Measurements from ENCODE around the gene MUS81.

Gene MUS81

GRCh38 chr11:65900899-65901180, 40.6 kb downstream of the MUS81 start:
- no peaks in the 10 kb centered on the region for H3K27me3 ChIP-seq (ENCODE audit: insufficient read depth, poor library complexity, severe bottlenecking)
- no peak overlapping the region for H3K4me3 ChIP-seq (replicated peaks; ENCODE audit: insufficient read depth, low read length)
- no peak overlapping the region for H3K27ac ChIP-seq (replicated peaks)
- no peak for DNase-seq (ENCODE audit: low read depth in 1 of 2, low spot score in 1 of 2)
- no peak for TF ChIP-seq GABPA (IDR thresholded peaks at IDR 0.05; ENCODE audit: low read depth)
- TF ChIP-seq POLR2AphosphoS5 (IDR thresholded peaks at IDR 0.05; ENCODE audit: low read depth): no peak
- TF ChIP-seq, protein P1, sequence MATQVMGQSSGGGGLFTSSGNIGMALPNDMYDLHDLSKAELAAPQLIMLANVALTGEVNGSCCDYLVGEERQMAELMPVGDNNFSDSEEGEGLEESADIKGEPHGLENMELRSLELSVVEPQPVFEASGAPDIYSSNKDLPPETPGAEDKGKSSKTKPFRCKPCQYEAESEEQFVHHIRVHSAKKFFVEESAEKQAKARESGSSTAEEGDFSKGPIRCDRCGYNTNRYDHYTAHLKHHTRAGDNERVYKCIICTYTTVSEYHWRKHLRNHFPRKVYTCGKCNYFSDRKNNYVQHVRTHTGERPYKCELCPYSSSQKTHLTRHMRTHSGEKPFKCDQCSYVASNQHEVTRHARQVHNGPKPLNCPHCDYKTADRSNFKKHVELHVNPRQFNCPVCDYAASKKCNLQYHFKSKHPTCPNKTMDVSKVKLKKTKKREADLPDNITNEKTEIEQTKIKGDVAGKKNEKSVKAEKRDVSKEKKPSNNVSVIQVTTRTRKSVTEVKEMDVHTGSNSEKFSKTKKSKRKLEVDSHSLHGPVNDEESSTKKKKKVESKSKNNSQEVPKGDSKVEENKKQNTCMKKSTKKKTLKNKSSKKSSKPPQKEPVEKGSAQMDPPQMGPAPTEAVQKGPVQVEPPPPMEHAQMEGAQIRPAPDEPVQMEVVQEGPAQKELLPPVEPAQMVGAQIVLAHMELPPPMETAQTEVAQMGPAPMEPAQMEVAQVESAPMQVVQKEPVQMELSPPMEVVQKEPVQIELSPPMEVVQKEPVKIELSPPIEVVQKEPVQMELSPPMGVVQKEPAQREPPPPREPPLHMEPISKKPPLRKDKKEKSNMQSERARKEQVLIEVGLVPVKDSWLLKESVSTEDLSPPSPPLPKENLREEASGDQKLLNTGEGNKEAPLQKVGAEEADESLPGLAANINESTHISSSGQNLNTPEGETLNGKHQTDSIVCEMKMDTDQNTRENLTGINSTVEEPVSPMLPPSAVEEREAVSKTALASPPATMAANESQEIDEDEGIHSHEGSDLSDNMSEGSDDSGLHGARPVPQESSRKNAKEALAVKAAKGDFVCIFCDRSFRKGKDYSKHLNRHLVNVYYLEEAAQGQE (IDR thresholded peaks at IDR 0.05; ENCODE audit: insufficient replicate concordance, low read depth): no peak
- TF ChIP-seq, protein P2, sequence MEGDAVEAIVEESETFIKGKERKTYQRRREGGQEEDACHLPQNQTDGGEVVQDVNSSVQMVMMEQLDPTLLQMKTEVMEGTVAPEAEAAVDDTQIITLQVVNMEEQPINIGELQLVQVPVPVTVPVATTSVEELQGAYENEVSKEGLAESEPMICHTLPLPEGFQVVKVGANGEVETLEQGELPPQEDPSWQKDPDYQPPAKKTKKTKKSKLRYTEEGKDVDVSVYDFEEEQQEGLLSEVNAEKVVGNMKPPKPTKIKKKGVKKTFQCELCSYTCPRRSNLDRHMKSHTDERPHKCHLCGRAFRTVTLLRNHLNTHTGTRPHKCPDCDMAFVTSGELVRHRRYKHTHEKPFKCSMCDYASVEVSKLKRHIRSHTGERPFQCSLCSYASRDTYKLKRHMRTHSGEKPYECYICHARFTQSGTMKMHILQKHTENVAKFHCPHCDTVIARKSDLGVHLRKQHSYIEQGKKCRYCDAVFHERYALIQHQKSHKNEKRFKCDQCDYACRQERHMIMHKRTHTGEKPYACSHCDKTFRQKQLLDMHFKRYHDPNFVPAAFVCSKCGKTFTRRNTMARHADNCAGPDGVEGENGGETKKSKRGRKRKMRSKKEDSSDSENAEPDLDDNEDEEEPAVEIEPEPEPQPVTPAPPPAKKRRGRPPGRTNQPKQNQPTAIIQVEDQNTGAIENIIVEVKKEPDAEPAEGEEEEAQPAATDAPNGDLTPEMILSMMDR (IDR thresholded peaks at IDR 0.05; ENCODE audit: insufficient read depth, low read length): no peak
- no peak for TF ChIP-seq SPI1 (IDR thresholded peaks at IDR 0.05; ENCODE audit: borderline replicate concordance, low read depth)

- H3K27me3 ChIP-seq (ENCODE audit: insufficient read depth, poor library complexity, severe bottlenecking): no peaks in the 10 kb centered on the region
- TF ChIP-seq POLR2AphosphoS5 (IDR thresholded peaks at IDR 0.05; ENCODE audit: low read depth) (no peak), SPI1 (IDR thresholded peaks at IDR 0.05; ENCODE audit: borderline replicate concordance, low read depth) (no peak), GABPA (IDR thresholded peaks at IDR 0.05; ENCODE audit: low read depth) (no peak)
- TF ChIP-seq, protein P2 (IDR thresholded peaks at IDR 0.05; ENCODE audit: insufficient read depth, low read length): no peak
- TF ChIP-seq, protein P1 (IDR thresholded peaks at IDR 0.05; ENCODE audit: insufficient replicate concordance, low read depth): no peak
- no peak for DNase-seq (ENCODE audit: low read depth in 1 of 2, low spot score in 1 of 2)
- H3K4me3 ChIP-seq (replicated peaks; ENCODE audit: insufficient read depth, low read length): no peak overlapping the region
- H3K27ac ChIP-seq (replicated peaks): no peak overlapping the region
These were observed 42.8 kb downstream of the MUS81 start for GRCh38 chr11:65903068-65903481.

DNA sequence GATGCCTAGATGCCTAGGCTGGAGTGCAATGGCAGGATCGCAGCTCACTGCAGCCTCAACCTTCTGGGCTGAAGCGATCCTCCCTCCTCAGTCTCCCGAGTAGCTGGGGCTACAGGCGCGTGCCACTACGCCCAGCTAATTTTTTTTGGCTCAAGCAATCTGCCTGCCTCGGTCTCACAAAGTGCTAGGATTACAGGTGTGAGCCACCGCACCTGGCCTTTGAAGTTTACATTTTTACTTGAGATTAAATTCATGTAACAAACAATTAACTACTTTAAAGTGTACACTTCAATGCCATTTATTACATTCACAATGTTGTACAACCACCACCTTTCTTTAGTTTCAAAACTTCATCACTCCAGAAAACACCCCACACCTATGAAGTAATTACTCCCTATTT, 43.5 kb downstream of the MUS81 start:
- DNase-seq (ENCODE audit: low read depth in 1 of 2, low spot score in 1 of 2): no peak
- no peaks in the 10 kb centered on the region for H3K27me3 ChIP-seq (ENCODE audit: insufficient read depth, poor library complexity, severe bottlenecking)
- TF ChIP-seq, protein P2 (IDR thresholded peaks at IDR 0.05; ENCODE audit: insufficient read depth, low read length): no peak
- TF ChIP-seq, protein P1 (IDR thresholded peaks at IDR 0.05; ENCODE audit: insufficient replicate concordance, low read depth): no peak
- TF ChIP-seq SPI1 (IDR thresholded peaks at IDR 0.05; ENCODE audit: borderline replicate concordance, low read depth) (no peak), POLR2AphosphoS5 (IDR thresholded peaks at IDR 0.05; ENCODE audit: low read depth) (no peak), GABPA (IDR thresholded peaks at IDR 0.05; ENCODE audit: low read depth) (no peak)
- H3K27ac ChIP-seq (replicated peaks): no peak overlapping the region
- no peak overlapping the region for H3K4me3 ChIP-seq (replicated peaks; ENCODE audit: insufficient read depth, low read length)

All from HL-60 (cell line).